GM19238 (cell line): ENCODE results near the gene C18orf63.

Source experiments
- DNase-seq: peaks from one replicate; pipeline ENCODE4 v3.0.0; 2011; ENCODE audit warnings: low spot score; ENCODE audit not compliant: insufficient read length

Gene C18orf63

GRCh38 chr18:74407888-74408287 is 92.2 kb downstream of the C18orf63 start:
- peak; percentile 11 for DNase-seq
